Vagina (tissue), 2 donors: ENCODE results near the gene PCBP4. TPM values are rescaled to one million over a fixed set of nuclear protein-coding genes. Genes with fewer than 3 reads are reported as not detected.

Experiments used
- DNase-seq, 2 donors: peaks; one replicate each; pipeline ENCODE4 v3.0.0-alpha.2; 2017; ENCODE audit errors: extremely low spot score in 2 of 2
- H3K27ac ChIP-seq: fragments of 200-600 bp; sonication (generic); one replicate; pipeline ENCODE4 v1.5.1; 2019
- H3K27me3 ChIP-seq: fragments of 200-600 bp; sonication (generic); one replicate; pipeline ENCODE4 v1.5.1; 2019
- H3K36me3 ChIP-seq, 2 donors: fragments of 200-600 bp; sonication (generic); one replicate each; pipeline ENCODE4 v1.5.1; 2017 to 2019
- H3K4me1 ChIP-seq: fragments of 200-600 bp; sonication (generic); one replicate; pipeline ENCODE4 v1.5.1; 2019
- H3K4me3 ChIP-seq, 2 donors: fragments of 200-600 bp; sonication (generic); 1 replicate in 1 of 2; 2 replicates in 1 of 2; pipeline ENCODE4 v1.5.1; 2016 to 2019
- H3K9me3 ChIP-seq: fragments of 200-600 bp; sonication (generic); one replicate; pipeline ENCODE4 v1.5.1; 2019
- CTCF ChIP-seq, 3 experiments: fragments of 450-650 bp in 2 of 3; fragments of 200-600 bp in 1 of 3; sonication (generic) in 1 of 3; IDR thresholded peaks; one replicate each; pipeline ENCODE4 v1.5.1; 2017 to 2019; ENCODE audit warnings: antibody characterized with exemption in 3 of 3, mild to moderate bottlenecking in 2 of 3, moderate library complexity in 2 of 3
- POLR2A ChIP-seq, 2 donors: fragments of 450-650 bp; IDR thresholded peaks; one replicate each; pipeline ENCODE4 v1.6.1; 2017; ENCODE audit warnings: antibody characterized with exemption in 2 of 2, mild to moderate bottlenecking in 2 of 2, moderate library complexity in 2 of 2
- POLR2AphosphoS5 ChIP-seq, 2 donors: sonication (generic); formaldehyde crosslinking; IDR thresholded peaks; one replicate each; pipeline ENCODE4 v1.9.0; 2017; ENCODE audit warnings: antibody characterized with exemption in 2 of 2, mild to moderate bottlenecking in 2 of 2, low read depth in 1 of 2; ENCODE audit not compliant: insufficient read depth in 1 of 2
- intact Hi-C: fragments of 100-400 bp; cut with DNase I; formaldehyde crosslinking; loops from one replicate; pipeline ENCODE4 v1.15.1; 2023
- total RNA-seq: library from RNA; depleted of rRNA; stranded (reverse); fragments of >200 nt; gene quantifications from one replicate; pipeline ENCODE4 v1.2.3, GENCODE V29; 2016

Gene PCBP4
- total RNA-seq, 1 donor from 2014 or later: 36.6 TPM

GRCh38 chr3:51969841-51970240, 2.6 kb upstream of the PCBP4 start:
- peaks cover 52% of the 10 kb centered on the region for H3K4me1 ChIP-seq
- H3K9me3 ChIP-seq: no peaks in the 10 kb centered on the region
- H3K36me3 ChIP-seq: no peaks in the 10 kb centered on the region
- H3K27ac ChIP-seq: no peak overlapping the region
- DNase-seq: no peak
- no peaks in the 10 kb centered on the region for H3K27me3 ChIP-seq
- TF ChIP-seq CTCF (IDR thresholded peaks at IDR 0.05) (no peak), POLR2AphosphoS5 (IDR thresholded peaks at IDR 0.05; ENCODE audit: insufficient read depth in 1 of 2, low read depth in 1 of 2) (no peak), POLR2A (IDR thresholded peaks at IDR 0.05) (no peak)
- intact Hi-C loops: no loop called here
- H3K4me3 ChIP-seq: no peak overlapping the region

- no peak overlapping the region for H3K27ac ChIP-seq
- H3K27me3 ChIP-seq: no peaks in the 10 kb centered on the region
- no peak for TF ChIP-seq CTCF (IDR thresholded peaks at IDR 0.05)
- TF ChIP-seq POLR2AphosphoS5 (IDR thresholded peaks at IDR 0.05; ENCODE audit: insufficient read depth in 1 of 2, low read depth in 1 of 2): no peak
- no peak for TF ChIP-seq POLR2A (IDR thresholded peaks at IDR 0.05)
- H3K4me3 ChIP-seq: no peak overlapping the region
- intact Hi-C loops: no loop called here
- no peaks in the 10 kb centered on the region for H3K36me3 ChIP-seq
- DNase-seq: no peak
- peaks cover 44% of the 10 kb centered on the region for H3K4me1 ChIP-seq
- H3K9me3 ChIP-seq: no peaks in the 10 kb centered on the region
Measured at GRCh38 chr3:51968883-51969678, 1.8 kb upstream of the PCBP4 start.

- DNase-seq: no peak
- peak overlapping the region; percentile 73 to 98 for H3K4me3 ChIP-seq
- no peaks in the 10 kb centered on the region for H3K36me3 ChIP-seq
- intact Hi-C loops: no loop called here
- no peaks in the 10 kb centered on the region for H3K9me3 ChIP-seq
- H3K4me1 ChIP-seq: peaks cover 39% of the 10 kb centered on the region
- TF ChIP-seq POLR2A (IDR thresholded peaks at IDR 0.05) (no peak), CTCF (IDR thresholded peaks at IDR 0.05) (no peak)
- no peaks in the 10 kb centered on the region for H3K27me3 ChIP-seq
- H3K27ac ChIP-seq: peak overlapping the region; percentile 80
Measured at GRCh38 chr3:51968170-51968775, 1.0 kb upstream of the PCBP4 start.

- Histone ChIP-seq H3K27ac (peak overlapping the region; percentile 82), H3K4me1 (peaks cover 33% of the 10 kb centered on the region), H3K36me3 (no peaks in the 10 kb centered on the region), H3K27me3 (no peaks in the 10 kb centered on the region), H3K9me3 (no peaks in the 10 kb centered on the region), H3K4me3 (peak overlapping the region; percentile 73 to 98)
- intact Hi-C loops: no loop called here
- DNase-seq: no peak
- TF ChIP-seq CTCF (IDR thresholded peaks at IDR 0.05): no peak
- TF ChIP-seq POLR2A (IDR thresholded peaks at IDR 0.05): peak in 1 of 2 donors; percentile 20
- TF ChIP-seq POLR2AphosphoS5 (IDR thresholded peaks at IDR 0.05; ENCODE audit: insufficient read depth in 1 of 2, low read depth in 1 of 2): no peak
Measured at GRCh38 chr3:51966922-51967383, 301 bp downstream of the PCBP4 start.

GRCh38 chr3:51966486-51966885, 768 bp downstream of the PCBP4 start:
- peaks cover 33% of the 10 kb centered on the region for H3K4me1 ChIP-seq
- no peak for DNase-seq

More at GRCh38 chr3:51966486-51966885, 768 bp downstream of the PCBP4 start:
- H3K27ac ChIP-seq: peak overlapping the region; percentile 82
- intact Hi-C loops: no loop called here
- TF ChIP-seq POLR2A (IDR thresholded peaks at IDR 0.05): no peak
- TF ChIP-seq CTCF (IDR thresholded peaks at IDR 0.05): no peak
- no peak for TF ChIP-seq POLR2AphosphoS5 (IDR thresholded peaks at IDR 0.05; ENCODE audit: insufficient read depth in 1 of 2, low read depth in 1 of 2)
- peak overlapping the region; percentile 73 to 98 for H3K4me3 ChIP-seq
- no peaks in the 10 kb centered on the region for H3K9me3 ChIP-seq
- H3K36me3 ChIP-seq: no peaks in the 10 kb centered on the region
- no peaks in the 10 kb centered on the region for H3K27me3 ChIP-seq
